GM13976 (cell line): ENCODE data around the gene RALB.

Experiments used
- DNase-seq: peaks from one replicate; pipeline ENCODE4 v3.0.0; 2012; ENCODE audit warnings: low spot score
- in situ Hi-C: fragments of 300-500 bp; cut with MboI; formaldehyde crosslinking; loops from one replicate; pipeline ENCODE4 v1.12.0; 2022; ENCODE audit warnings: low sequenced_read_pairs, mixed read lengths, inconsistent platforms; ENCODE audit not compliant: unreplicated experiment
- TF ChIP-seq, protein P1 (sequence below): IDR thresholded peaks from 2 replicates; pipeline ENCODE4 v1.5.1; 2012; ENCODE audit warnings: borderline replicate concordance, mild to moderate bottlenecking; ENCODE audit not compliant: insufficient read depth; ENCODE audit errors: extremely low read depth, missing control alignments, control extremely low read depth

RALB gene

DNA sequence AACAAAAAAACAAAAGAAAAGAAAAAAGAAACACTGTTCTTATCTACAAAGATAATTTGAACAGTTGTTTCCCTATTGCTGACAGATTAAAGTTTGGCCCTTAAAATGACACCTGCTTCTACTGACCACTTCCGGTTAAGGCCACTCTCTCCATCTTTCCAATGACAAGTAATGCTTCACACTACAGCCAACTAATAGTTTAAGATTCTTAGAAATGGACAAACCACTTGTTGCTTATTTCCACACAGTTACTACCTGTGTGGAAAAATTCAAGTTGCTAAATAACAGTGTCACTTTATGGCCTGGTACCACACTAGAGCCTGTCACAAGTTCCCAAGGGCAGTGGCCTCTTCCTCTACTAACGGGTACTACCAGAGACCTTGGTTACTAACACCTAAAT, 31.9 kb upstream of the RALB start:
- TF ChIP-seq, protein P1, sequence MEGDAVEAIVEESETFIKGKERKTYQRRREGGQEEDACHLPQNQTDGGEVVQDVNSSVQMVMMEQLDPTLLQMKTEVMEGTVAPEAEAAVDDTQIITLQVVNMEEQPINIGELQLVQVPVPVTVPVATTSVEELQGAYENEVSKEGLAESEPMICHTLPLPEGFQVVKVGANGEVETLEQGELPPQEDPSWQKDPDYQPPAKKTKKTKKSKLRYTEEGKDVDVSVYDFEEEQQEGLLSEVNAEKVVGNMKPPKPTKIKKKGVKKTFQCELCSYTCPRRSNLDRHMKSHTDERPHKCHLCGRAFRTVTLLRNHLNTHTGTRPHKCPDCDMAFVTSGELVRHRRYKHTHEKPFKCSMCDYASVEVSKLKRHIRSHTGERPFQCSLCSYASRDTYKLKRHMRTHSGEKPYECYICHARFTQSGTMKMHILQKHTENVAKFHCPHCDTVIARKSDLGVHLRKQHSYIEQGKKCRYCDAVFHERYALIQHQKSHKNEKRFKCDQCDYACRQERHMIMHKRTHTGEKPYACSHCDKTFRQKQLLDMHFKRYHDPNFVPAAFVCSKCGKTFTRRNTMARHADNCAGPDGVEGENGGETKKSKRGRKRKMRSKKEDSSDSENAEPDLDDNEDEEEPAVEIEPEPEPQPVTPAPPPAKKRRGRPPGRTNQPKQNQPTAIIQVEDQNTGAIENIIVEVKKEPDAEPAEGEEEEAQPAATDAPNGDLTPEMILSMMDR = no peak
- no peak for DNase-seq
- in situ Hi-C loops = loop anchor here (10.0 kb wide), 1 partner anchor 74 kb away; no protein-coding TSS in a partner anchor

DNA sequence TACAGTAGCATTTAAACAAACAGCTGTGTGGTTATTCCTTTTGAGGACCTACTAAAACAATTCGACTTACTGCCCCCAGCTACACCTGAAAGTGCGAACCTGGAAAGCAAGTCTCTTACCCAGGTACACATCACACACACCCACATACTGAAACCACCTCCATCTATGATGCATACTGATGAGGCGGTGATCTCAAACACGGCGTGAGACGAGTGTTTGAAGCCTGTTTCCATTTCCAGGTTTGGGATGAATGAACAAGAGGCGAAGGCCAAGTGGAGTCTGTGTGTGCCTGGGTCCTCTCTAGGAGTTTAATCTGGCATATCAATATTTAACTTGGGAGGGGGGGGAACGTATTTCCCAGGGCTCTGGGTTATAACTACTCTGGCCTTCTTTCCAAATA, 31.0 kb upstream of the RALB start:
- no peak for DNase-seq
- TF ChIP-seq, protein P1 = no peak
- in situ Hi-C loops = loop anchor here (10.0 kb wide), 1 partner anchor 73 kb away; no protein-coding TSS in a partner anchor

DNA sequence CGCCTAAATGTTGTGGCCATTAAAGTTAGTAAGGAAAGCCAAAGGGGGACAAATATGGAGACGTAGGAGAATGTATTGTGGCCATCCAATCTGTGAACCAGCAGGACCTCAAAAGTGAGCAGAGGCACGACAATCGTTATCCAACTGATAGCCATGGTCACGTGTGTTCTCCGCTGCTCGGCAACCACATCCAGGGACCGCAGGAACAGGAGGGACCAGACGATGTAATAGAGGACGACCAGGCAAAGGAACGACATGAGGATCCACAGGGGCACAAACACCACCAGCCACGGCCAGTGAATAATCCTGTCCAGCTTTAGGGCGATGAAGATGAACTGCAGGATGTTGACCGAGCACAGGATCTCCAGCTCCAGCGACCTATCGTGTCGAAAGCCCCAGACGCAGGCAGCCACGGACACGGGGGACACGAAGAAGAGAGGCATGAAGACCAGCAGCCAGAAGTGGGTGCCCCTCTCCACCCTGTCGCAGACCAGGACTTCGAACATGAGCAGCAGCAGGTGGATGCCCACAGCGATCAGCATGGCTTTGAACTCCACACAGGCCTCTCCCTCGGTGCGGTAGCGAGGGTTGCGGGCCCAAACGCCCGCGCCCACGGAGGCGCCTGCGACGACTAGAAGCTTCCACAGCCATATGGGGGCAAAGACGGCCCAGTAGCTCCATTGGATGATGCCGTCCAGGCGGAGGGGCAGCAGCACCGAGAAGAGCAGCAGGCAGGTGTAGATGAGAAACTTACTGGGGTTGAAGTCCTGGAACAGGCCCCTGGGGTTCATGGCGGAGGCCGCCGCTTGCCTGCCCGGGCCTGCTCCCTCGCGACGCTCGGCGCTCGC, 30.2 kb upstream of the RALB start:
- in situ Hi-C loops = loop anchor here (10.0 kb wide), 1 partner anchor 72 kb away; no protein-coding TSS in a partner anchor
- no peak for DNase-seq
- TF ChIP-seq, protein P1 = no peak

DNA sequence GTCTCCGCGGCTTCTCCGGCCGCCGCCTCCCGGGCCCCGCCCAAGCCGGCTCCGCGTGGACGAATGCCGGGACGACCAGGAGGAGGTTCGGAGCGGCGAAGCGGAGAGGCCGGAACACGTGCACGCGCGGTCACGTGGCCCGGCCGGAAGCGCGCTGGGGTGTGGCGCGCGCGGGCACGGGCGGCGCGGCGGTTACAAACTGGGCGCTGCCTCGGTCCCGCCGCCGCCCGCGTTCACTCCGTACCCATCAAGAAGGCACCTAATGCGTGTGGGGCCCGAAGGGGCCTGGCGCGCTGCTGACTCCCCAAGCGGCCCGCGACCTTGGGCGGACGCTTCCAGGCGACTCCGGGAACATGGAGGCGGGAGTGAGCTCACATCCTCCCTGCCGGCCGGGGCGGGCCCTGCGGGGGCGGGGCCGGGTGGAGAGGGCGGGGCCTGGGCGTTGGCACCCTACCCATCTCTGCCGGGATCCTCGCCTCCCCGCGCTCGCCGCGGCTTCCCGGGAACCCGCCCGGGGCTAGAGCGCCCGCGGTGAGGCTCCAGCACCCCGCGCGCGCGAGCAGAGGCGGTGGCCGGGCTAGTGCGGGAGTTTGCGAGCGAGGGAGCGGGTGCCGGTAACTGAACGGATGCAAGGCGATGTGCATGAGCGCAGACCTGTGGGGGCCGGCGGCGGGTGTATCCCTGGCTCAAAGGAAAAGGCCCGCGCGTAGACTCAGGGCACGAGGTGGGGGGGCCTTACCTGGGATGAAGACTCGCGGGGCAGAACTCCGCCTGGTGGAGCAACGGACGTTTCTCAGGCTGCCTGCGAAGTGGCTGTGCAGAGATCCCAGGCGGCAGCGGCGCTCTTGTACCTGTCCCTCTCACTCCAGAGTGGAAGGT, 29.4 kb upstream of the RALB start, which contains the start of gene TMEM185B:
Gene TMEM185B, minus strand, starts transcription at position 367 of the 879 bp plus-strand sequence. CDS start 424 bp downstream, outside the sequence.
- DNase-seq = peak; percentile 96
- in situ Hi-C loops = loop anchor here (10.0 kb wide), 1 partner anchor 72 kb away; no protein-coding TSS in a partner anchor
- TF ChIP-seq, protein P1 = no peak

DNA sequence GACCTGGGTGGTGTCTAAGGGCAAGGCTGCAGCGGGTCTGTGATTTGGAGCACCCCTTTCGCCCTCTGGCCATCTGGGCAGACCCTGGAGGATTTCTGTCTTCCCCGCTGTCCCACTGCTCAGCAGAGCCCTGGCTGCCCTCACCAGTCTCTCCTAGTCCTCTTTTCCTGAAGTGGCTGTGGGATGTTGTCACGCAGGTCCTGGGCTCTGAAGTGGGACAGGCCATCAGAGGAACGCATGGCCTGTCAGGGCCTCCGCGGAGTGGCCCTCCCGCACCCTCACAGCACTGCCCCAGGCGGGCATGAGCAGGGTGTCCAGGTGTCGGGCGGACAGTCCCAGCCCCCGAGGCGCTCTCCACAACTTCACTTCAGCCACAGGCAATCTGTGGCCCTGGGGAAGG, 28.4 kb upstream of the RALB start:
- in situ Hi-C loops = loop anchor here (10.0 kb wide), 1 partner anchor 71 kb away; no protein-coding TSS in a partner anchor
- TF ChIP-seq, protein P1 = no peak
- no peak for DNase-seq
